NCI-H526 treated with DMSO at 0.1 percent for 48 hours (cell line): Measurements from ENCODE around the gene LYSMD3.

Experiments used
- DNase-seq: peaks from one replicate; lab custom pipeline; 2025; lab: John Stamatoyannopoulos, UW

The LYSMD3 gene

DNA sequence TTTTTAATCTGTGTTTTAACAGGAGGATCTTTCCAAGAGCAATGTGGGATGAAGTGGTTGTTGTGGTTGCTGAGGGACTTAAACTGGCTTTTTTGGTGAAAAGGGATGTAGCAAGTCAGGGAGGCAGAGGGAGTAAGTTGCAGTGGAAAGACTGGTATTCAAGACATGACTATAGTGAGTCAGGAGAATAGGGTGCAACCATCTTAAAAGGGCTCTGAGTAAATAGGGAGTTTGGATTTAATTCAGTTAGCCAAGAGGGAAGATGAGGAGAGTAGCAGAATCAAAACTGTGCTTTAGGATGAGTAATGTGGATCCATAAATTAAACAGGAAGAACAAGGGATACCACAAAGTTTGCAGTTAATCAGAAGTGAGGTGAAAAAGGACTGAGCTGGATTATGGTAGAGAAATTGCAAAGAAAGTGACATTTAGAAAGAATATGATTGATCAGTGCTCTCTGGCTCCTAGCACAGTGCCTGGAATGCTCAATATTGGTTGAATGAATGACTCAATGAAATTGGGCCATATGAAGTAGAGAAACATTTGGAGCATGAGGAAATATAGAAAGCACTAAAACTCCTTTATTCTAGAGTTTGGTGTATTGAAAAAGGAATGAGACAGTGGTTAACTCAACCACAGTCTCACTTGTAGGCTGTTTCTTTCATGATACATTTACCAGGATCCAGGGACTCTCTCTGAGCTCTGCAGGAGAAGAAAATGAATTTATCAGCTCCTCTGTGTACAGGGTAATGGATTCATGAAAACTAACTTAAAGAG, 49.6 kb downstream of the LYSMD3 start:
- DNase-seq: no peak

DNA sequence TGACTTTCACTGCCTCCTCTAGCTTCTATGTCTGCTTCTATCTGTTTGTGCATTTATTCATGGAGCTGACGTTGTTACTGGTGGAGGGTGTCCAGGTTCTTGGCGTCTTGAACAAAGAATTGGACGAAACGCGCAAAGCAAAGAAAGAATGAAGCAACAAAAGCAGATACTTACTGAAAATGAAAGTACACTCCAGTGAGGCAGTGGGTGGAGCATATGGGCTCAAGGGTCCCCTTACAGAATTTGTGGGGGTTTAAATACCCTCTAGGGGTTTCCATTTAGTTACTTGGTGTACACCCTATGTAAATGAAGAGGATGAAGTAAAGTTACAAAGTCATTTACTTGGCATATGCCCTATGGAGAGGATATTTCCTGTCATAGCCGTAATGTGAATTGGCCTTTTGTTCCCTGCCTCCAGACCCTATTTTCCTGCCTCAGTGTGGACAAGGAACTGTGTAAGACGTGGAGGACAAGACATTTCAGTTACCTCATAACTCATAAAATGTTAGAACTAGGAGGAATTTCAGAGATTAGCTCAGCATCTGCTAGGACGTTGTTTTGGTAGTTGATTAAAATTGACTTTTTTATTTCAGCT, 51.7 kb downstream of the LYSMD3 start:
- DNase-seq: no peak

DNA sequence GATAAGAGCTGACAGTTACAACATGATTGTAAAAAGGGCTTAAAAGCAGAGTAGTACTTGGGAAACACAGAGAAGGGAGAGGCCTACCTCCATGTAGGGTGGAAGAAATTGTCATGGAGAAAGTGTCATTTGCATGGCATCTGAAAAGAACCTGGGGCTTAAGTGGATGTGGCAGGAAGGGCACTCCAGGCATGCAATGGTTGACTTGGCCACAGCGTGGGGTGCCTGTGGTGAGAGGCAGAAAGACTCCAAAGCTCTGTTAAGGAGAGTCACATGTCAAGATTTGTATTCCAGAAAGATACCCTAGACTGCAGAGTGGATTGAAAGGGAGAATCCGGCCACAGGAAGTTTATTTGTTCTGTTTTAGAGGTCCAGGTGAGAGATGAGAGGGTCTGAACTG, 52.3 kb downstream of the LYSMD3 start:
- no peak for DNase-seq

DNA sequence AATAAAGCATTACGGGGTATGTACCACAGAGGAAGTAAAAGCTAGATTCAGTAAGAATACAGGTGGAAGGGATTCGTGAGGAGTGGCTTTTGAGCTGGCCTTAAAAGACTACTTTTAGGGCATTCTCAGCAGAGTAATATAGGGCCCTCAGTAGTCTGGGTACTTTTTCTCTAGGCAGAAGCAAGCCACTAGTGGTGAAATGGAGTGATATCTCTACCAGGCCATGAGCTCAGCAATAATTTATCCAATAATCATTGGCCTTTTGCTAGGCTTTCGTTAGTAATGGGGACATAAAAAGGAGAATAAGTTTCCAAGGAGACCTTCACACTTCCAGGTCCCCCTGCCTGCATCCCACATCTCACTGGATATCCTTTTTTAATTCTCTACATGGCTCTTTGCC, 53.0 kb downstream of the LYSMD3 start:
- DNase-seq: no peak

DNA sequence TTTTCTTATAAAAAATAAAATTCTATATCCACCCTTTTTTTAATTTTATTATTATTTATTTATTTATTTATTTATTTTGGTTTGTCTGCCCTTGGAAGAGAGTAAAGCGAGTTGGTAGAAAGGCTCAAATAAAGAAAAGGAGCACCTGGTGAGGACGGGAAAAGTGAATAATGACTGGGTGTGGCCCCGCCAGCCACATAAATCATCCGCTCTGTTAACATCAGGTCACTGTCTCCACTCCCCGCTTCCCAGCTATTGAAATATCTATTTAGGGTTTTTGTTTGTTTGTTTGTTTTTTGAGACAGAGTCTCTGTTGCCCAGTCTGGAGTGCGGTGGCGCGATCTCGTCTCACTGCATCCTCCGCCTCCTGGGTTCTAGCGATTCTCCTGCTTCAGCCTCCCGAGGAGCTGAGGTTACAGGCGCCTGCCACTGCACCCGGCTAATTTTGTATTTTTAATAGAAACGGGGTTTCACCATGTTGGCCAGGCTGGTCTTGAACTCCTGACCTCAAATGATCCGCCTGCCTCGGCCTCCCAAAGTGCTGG, 53.9 kb downstream of the LYSMD3 start:
- DNase-seq: peak; percentile 23

DNA sequence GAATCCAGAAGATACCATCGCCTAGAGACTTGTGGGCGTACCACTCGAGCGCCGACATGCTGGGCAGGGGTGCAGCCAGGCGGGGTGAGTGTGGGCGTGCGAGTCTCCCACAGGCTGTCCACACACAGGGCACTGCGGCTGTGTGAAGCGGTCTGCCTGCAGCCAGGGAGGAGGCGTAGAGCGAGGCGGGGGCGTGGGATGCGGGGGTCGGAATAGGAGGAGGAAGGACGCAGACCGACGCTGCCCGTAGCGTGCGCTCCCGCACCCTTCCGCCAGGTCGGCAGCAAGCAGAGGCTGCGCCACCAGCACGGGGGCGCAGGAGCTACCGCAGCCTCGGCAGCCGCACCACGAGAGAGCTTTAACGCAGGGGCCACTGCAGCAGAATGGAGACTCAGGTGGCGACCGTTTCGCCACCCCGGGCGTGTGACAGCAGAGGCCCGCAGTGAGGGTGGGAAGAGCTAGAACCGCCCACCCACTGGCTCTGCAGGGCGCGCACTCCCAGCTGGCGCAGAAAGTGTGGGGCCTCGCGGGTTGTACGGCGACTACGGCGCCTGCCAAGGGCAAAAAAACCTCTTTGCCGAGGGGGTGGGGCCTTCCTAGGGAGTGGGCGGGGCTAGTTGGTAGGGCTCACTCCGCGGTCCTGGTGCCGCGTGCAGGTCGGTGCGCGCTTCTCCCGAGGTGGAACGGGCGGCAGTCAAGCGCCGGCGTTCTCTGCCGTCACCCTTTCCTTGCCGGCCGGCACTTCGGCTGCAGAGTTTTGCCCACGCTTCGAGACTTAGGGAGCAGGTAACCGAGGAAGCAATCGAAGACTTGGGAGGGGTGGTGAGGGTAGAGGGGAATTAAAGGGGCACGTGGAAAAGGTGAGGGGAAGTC, 54.9 kb downstream of the LYSMD3 start, which contains the start of the genes MBLAC2 and POLR3G:
Gene MBLAC2, minus strand, starts transcription at position 537 of the 873 bp plus-strand sequence. Its CDS starts 479 bp downstream, at position 58.
Gene POLR3G, plus strand, starts transcription at position 630 of the 873 bp plus-strand sequence. CDS start 10,704 bp downstream, outside the sequence.
- DNase-seq: peak; percentile 74

DNA sequence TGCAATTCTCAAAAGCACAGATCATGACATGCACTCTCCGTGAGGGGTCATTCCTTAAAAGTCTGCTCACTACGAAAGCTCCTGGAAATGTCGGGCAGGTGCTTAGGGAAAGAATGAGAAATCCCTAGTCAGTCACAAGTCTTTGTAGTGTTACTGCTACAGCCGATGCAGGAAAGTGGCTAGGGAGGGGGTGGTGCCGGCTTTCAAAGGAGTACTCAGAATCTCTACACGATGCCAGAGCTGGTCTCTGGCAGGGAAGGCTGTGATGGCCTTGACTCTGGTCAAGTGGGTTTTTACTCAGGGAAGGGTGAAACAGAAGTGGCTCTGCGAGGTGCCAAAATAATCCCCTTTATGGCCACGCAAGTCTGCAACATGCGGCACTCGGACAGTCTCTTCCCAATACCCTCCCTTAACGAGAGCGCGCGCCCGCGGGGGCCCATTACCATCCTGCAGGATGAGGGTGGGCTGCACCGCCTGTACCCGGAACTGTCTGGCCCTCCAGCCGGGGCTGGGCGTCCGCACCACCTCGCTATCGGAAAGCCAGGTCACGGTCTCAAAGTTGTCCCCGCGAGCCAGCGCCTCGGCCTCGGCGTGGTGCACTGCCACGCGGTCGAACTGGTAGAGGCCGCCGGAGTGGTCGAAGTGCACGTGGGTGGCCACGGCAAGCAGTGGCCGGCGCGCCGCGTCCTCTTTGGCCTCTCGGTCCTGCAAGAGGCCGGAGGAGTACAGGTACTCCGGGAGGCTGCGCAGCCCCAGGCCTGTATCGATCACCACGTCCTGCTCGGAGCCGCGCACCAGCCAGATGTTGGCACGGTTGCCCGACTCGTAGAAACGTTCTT, 55.8 kb downstream of the LYSMD3 start:
- peak; percentile 30 for DNase-seq

DNA sequence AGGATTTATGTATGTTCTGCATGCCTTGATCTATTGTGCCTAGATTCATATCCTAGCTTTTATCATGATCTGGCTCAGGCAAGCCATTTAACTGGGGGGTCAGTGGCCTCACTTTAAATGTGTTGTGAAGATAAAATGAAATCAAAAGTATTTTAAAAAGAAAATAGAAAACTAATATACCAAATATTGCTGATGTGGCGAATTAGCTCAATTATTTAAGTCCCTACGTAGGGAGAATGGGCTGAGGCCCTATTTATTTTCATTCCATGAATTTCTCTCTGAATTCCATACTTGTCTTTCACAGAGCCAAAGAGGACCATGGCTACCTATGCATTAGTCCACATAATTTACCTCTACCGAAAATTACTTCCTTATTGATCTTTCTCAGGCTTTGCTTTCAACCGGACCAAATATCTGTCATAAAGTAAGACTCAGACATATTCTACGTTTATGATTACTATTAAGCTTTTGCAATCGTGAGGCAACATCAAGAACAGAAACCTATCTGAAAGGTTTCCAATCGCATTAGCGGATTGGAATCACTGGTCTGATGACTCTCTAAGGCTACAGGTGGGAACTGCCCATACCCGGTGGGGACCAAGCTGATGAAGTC, 56.5 kb downstream of the LYSMD3 start:
- DNase-seq: no peak
